ENCODE data around the gene MAG. TPM values are rescaled to one million over a fixed set of nuclear protein-coding genes. Genes with fewer than 3 reads are reported as not detected.
A peak's percentile ranks its signal among the peaks of the same experiment; 100 is the strongest.

Gene MAG
- total and polyA plus RNA-seq, 2 of the 13 experiments (the other 11 are each of a cell fraction or from before 2014, with no cell fraction given) = 0.20 to 1.3 TPM

DNA sequence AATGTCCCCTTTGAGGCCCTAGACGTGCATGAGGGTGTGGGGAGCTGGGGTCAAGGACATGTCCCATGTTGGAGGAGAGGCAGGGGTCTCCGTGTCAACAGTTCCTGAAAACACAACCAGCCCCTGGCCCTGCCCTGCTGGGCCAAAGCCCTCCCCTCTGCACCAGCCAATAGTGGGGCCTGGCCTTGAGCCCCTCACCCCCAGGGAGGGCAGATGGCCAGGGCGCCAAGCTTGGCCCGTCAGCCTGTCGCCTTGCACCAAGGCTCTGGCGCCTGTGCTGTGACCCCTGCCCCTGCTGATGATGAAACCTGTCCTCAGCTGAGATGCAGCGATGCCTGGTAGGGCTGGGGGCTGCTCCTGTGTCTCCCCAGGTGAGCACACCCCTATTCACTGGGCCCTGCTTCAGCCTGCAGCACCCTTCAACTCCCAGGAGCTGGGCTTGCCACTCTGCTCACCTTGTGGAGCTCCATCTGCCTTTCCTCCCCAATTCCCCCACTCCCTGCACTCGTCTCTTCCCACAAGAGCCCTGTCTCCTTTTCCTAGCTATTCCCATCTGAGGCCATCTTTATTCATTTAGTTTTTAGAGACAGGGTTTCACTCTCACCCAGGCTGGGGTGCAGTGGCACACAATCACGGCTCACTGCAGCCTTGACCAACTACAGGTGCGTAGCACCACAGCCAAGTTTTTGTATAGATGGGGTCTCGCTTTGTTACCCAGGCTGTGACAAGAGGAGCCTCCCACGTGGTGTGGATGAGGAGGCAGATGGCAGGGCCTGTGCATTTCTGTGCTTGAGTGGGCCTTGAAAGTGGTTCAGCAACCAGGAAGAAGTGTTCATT, 11.8 kb upstream of the MAG start (continued):
- TF ChIP-seq, protein P1, sequence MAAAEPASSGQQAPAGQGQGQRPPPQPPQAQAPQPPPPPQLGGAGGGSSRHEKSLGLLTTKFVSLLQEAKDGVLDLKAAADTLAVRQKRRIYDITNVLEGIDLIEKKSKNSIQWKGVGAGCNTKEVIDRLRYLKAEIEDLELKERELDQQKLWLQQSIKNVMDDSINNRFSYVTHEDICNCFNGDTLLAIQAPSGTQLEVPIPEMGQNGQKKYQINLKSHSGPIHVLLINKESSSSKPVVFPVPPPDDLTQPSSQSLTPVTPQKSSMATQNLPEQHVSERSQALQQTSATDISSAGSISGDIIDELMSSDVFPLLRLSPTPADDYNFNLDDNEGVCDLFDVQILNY (CRISPR knock-in tag; conservative IDR thresholded peaks at IDR 0.05) = no peak
- TF ChIP-seq KAT8 (CRISPR knock-in tag; IDR thresholded peaks at IDR 0.05) = peak; percentile 30; the same call in 1 of the 2 replicates
- TF ChIP-seq TP53 (CRISPR knock-in tag; conservative IDR thresholded peaks at IDR 0.05) = no peak
- peak; percentile 89; the same call in 1 of the 2 replicates for TF ChIP-seq TBX2 (CRISPR knock-in tag; IDR thresholded peaks at IDR 0.05; ENCODE audit: borderline replicate concordance)
- no peak for TF ChIP-seq SRY (CRISPR knock-in tag; IDR thresholded peaks at IDR 0.05)
- TF ChIP-seq, protein P2, sequence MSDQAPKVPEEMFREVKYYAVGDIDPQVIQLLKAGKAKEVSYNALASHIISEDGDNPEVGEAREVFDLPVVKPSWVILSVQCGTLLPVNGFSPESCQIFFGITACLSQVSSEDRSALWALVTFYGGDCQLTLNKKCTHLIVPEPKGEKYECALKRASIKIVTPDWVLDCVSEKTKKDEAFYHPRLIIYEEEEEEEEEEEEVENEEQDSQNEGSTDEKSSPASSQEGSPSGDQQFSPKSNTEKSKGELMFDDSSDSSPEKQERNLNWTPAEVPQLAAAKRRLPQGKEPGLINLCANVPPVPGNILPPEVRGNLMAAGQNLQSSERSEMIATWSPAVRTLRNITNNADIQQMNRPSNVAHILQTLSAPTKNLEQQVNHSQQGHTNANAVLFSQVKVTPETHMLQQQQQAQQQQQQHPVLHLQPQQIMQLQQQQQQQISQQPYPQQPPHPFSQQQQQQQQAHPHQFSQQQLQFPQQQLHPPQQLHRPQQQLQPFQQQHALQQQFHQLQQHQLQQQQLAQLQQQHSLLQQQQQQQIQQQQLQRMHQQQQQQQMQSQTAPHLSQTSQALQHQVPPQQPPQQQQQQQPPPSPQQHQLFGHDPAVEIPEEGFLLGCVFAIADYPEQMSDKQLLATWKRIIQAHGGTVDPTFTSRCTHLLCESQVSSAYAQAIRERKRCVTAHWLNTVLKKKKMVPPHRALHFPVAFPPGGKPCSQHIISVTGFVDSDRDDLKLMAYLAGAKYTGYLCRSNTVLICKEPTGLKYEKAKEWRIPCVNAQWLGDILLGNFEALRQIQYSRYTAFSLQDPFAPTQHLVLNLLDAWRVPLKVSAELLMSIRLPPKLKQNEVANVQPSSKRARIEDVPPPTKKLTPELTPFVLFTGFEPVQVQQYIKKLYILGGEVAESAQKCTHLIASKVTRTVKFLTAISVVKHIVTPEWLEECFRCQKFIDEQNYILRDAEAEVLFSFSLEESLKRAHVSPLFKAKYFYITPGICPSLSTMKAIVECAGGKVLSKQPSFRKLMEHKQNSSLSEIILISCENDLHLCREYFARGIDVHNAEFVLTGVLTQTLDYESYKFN (CRISPR knock-in tag; conservative IDR thresholded peaks at IDR 0.05) = peak; percentile 83
- TF ChIP-seq ELF3 (CRISPR knock-in tag; IDR thresholded peaks at IDR 0.05) = no peak
- TF ChIP-seq ZFAT (CRISPR knock-in tag; conservative IDR thresholded peaks at IDR 0.05) = no peak
- no peak for TF ChIP-seq KLF12 (CRISPR knock-in tag; IDR thresholded peaks at IDR 0.05; ENCODE audit: borderline replicate concordance)
- no peak for TF ChIP-seq ZNF34 (CRISPR knock-in tag; IDR thresholded peaks at IDR 0.05; ENCODE audit: borderline replicate concordance)
- TF ChIP-seq, protein P3, sequence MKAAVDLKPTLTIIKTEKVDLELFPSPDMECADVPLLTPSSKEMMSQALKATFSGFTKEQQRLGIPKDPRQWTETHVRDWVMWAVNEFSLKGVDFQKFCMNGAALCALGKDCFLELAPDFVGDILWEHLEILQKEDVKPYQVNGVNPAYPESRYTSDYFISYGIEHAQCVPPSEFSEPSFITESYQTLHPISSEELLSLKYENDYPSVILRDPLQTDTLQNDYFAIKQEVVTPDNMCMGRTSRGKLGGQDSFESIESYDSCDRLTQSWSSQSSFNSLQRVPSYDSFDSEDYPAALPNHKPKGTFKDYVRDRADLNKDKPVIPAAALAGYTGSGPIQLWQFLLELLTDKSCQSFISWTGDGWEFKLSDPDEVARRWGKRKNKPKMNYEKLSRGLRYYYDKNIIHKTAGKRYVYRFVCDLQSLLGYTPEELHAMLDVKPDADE (CRISPR knock-in tag; IDR thresholded peaks at IDR 0.05) = no peak
- no peak for TF ChIP-seq SETDB1 (CRISPR knock-in tag; IDR thresholded peaks at IDR 0.05; ENCODE audit: borderline replicate concordance)
- peak; percentile 43; the same call in 1 of the 2 replicates for TF ChIP-seq IRF2 (CRISPR knock-in tag; IDR thresholded peaks at IDR 0.05)
- TF ChIP-seq, protein P4, sequence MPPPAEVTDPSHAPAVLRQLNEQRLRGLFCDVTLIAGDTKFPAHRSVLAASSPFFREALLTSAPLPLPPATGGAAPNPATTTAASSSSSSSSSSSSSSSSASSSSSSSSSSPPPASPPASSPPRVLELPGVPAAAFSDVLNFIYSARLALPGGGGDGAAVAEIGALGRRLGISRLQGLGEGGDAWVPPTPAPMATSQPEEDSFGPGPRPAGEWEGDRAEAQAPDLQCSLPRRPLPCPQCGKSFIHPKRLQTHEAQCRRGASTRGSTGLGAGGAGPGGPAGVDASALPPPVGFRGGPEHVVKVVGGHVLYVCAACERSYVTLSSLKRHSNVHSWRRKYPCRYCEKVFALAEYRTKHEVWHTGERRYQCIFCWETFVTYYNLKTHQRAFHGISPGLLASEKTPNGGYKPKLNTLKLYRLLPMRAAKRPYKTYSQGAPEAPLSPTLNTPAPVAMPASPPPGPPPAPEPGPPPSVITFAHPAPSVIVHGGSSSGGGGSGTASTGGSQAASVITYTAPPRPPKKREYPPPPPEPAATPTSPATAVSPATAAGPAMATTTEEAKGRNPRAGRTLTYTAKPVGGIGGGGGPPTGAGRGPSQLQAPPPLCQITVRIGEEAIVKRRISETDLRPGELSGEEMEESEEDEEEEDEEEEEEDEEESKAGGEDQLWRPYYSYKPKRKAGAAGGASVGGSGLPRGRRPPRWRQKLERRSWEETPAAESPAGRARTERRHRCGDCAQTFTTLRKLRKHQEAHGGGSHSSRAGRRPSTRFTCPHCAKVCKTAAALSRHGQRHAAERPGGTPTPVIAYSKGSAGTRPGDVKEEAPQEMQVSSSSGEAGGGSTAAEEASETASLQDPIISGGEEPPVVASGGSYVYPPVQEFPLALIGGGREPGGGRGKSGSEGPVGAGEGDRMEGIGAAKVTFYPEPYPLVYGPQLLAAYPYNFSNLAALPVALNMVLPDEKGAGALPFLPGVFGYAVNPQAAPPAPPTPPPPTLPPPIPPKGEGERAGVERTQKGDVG (CRISPR knock-in tag; IDR thresholded peaks at IDR 0.05; ENCODE audit: borderline replicate concordance) = 0 out of 2 replicates have a peak, but pooled peaks have one; percentile 17
- TF ChIP-seq FOXA3 (CRISPR knock-in tag; IDR thresholded peaks at IDR 0.05) = peak; percentile 40; the same call in 1 of the 2 replicates
- TF ChIP-seq, protein P5, sequence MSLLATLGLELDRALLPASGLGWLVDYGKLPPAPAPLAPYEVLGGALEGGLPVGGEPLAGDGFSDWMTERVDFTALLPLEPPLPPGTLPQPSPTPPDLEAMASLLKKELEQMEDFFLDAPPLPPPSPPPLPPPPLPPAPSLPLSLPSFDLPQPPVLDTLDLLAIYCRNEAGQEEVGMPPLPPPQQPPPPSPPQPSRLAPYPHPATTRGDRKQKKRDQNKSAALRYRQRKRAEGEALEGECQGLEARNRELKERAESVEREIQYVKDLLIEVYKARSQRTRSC (CRISPR knock-in tag; IDR thresholded peaks at IDR 0.05; ENCODE audit: low read depth) = 0 out of 2 replicates have a peak, but pooled peaks have one; percentile 49
- TF ChIP-seq CREM (IDR thresholded peaks at IDR 0.05) = peak; percentile 55; the same call in 1 of the 2 replicates
- no peak for TF ChIP-seq CREM (CRISPR knock-in tag; IDR thresholded peaks at IDR 0.05)
- TF ChIP-seq MED13 (CRISPR knock-in tag; IDR thresholded peaks at IDR 0.05) = peak; percentile 56; the same call in 1 of the 2 replicates
- TF ChIP-seq MXI1 (IDR thresholded peaks at IDR 0.05; ENCODE audit: borderline replicate concordance, low read depth, low read length) = no peak
